Ascending aorta (tissue), 2 donors: ENCODE data around the gene GCDH. TPM values are rescaled to one million over a fixed set of nuclear protein-coding genes. Genes with fewer than 3 reads are reported as not detected.

Source experiments
- DNase-seq, 2 donors: peaks; one replicate each; pipeline ENCODE4 v3.0.0-alpha.2; 2019; ENCODE audit warnings: low spot score in 2 of 2
- H3K27ac ChIP-seq, 2 donors: fragments of 200-600 bp; sonication (generic); one replicate each; pipeline ENCODE4 v1.5.1; 2016 to 2017; ENCODE audit warnings: mild to moderate bottlenecking in 1 of 2
- H3K27me3 ChIP-seq: fragments of 200-600 bp; sonication (generic); one replicate; pipeline ENCODE4 v1.5.1; 2017
- H3K36me3 ChIP-seq, 2 donors: fragments of 200-600 bp; sonication (generic); one replicate each; pipeline ENCODE4 v1.5.1; 2016
- H3K4me1 ChIP-seq, 2 donors: fragments of 200-600 bp; sonication (generic); one replicate each; pipeline ENCODE4 v1.5.1; 2016 to 2017; ENCODE audit warnings: mild to moderate bottlenecking in 1 of 2
- H3K4me3 ChIP-seq, 2 donors: fragments of 200-600 bp; sonication (generic); one replicate each; pipeline ENCODE4 v1.5.1; 2016 to 2017; ENCODE audit warnings: mild to moderate bottlenecking in 1 of 2
- H3K9me3 ChIP-seq, 2 donors: fragments of 200-600 bp; sonication (generic); one replicate each; pipeline ENCODE4 v1.5.1; 2016
- intact Hi-C: fragments of 100-400 bp; cut with DNase I; formaldehyde crosslinking; loops from one replicate; pipeline ENCODE4 v1.15.1; 2023
- total RNA-seq: library from RNA; depleted of rRNA; stranded (reverse); fragments of >200 nt; gene quantifications from one replicate; pipeline ENCODE4 v1.1.0, GENCODE V29; 2016
- TF ChIP-seq, protein P1 (sequence below), 3 experiments: fragments of 200-600 bp in 2 of 3; fragments of 450-650 bp in 1 of 3; sonication (generic) in 2 of 3; IDR thresholded peaks; one replicate each; pipeline ENCODE4 v1.5.1; 2016 to 2019; ENCODE audit warnings: antibody characterized with exemption in 3 of 3, mild to moderate bottlenecking in 1 of 3, moderate library complexity in 1 of 3

The GCDH gene
- total RNA-seq, 1 donor from 2014 or later = 20.6 TPM

DNA sequence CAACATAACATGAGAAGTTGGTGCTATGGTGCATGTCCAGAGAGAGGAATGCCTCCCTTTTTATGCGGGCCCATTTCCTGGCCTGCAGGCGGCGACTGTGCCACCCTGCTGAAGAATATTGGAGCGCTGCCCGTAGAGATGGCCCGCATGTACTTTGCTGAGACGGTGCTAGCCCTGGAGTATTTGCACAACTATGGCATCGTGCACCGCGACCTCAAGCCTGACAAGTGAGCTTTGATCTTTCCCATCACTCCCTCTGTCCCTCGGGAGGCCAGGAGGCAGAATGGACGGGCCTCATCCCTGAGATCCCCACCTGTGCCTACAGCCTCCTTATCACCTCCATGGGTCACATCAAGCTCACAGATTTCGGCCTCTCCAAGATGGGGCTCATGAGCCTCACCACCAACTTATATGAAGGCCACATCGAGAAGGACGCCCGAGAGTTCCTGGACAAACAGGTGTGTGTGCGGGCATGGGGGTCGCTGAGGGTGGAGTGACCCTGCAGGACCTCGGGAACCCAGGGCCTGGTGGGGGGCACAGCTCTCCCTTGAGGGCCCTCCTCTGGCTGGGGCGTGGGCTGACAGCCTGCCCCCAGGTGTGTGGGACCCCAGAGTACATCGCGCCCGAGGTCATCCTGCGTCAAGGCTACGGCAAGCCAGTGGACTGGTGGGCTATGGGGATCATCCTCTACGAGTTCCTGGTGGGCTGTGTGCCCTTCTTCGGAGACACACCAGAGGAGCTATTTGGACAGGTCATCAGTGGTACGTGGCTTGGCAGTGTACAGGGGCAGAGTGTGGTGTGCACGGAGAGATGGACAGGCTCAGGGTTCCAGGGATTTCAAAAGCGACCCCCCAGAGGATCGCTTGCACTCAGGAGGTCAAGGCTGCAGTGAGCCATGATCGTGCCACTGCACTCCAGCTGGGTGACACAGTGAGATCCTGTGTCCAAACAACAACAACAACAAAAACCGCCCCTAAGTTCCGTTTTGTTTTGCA lies 25.9 kb upstream of the GCDH start:
- Histone ChIP-seq H3K9me3 (no peaks in the 10 kb centered on the region), H3K27me3 (no peaks in the 10 kb centered on the region), H3K36me3 (no peaks in the 10 kb centered on the region), H3K4me3 (no peak overlapping the region), H3K27ac (no peak overlapping the region), H3K4me1 (peaks cover 0 to 3% of the 10 kb centered on the region in 2 donors)
- DNase-seq = no peak
- intact Hi-C loops = no loop called here
- TF ChIP-seq, protein P1, sequence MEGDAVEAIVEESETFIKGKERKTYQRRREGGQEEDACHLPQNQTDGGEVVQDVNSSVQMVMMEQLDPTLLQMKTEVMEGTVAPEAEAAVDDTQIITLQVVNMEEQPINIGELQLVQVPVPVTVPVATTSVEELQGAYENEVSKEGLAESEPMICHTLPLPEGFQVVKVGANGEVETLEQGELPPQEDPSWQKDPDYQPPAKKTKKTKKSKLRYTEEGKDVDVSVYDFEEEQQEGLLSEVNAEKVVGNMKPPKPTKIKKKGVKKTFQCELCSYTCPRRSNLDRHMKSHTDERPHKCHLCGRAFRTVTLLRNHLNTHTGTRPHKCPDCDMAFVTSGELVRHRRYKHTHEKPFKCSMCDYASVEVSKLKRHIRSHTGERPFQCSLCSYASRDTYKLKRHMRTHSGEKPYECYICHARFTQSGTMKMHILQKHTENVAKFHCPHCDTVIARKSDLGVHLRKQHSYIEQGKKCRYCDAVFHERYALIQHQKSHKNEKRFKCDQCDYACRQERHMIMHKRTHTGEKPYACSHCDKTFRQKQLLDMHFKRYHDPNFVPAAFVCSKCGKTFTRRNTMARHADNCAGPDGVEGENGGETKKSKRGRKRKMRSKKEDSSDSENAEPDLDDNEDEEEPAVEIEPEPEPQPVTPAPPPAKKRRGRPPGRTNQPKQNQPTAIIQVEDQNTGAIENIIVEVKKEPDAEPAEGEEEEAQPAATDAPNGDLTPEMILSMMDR (IDR thresholded peaks at IDR 0.05) = no peak

DNA sequence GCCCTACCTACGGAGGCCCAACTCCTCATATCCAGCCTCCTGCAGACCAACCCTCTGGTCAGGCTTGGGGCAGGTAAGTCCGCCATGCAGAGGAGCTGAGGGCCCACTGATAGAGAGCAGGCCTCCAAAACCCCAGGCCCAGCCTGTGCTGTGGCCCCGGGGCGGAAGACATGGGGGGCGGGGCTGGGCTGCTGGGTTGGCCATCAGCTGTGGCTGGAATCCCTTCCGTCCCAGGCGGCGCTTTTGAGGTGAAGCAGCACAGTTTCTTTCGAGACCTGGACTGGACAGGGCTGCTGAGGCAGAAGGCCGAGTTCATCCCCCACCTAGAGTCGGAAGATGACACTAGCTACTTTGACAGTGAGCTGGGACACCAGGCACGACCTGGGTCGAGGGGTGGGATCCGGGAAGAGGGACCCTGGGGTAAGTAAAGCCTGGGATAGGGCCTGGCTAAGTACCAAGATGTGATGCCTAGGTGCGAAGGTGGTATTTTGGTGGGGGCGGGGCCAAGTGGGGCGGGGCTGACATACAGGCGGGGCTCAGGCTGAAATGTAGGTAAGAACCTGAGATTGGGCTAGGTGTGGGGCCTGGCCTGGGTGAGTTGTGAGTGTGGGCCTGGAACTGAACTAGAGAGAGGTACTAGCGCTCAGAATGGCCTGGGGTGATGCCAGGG lies 25.1 kb upstream of the GCDH start:
- DNase-seq = no peak
- Histone ChIP-seq H3K36me3 (no peaks in the 10 kb centered on the region), H3K9me3 (no peaks in the 10 kb centered on the region), H3K4me1 (peaks cover 0 to 3% of the 10 kb centered on the region in 2 donors), H3K27me3 (no peaks in the 10 kb centered on the region), H3K4me3 (no peak overlapping the region), H3K27ac (no peak overlapping the region)
- intact Hi-C loops = no loop called here
- TF ChIP-seq, protein P1 (IDR thresholded peaks at IDR 0.05) = no peak

DNA sequence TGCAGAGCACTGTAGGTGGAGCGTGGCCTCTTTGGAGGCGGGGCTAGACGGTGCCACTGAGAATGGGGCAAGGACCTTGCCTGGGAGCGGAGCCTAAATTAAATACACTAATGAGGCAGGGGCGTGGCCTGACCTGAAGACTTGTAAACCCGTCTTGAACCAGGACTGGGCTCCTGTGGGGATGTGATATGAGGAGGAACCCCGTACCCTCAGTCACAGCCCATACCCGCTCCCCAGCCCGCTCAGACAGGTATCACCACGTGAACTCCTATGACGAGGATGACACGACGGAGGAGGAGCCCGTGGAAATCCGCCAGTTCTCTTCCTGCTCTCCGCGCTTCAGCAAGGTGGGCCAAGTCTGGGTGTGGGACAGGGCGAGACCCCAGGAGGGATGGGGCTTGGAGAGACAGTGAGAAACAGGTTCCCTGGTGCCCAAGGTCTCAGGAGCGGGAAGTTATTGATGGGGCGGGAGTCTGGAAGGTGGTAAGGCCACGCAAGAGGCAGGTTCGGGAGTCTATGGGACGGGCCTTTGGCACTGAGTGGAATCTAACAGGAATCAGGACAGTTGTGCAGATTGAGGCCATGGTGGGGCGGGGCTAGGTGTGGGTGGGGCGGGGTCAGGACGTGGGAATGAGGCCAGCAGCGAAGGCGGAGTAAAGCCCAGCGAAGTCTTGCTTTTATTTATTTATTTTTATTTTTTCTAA lies 24.4 kb upstream of the GCDH start:
- Histone ChIP-seq H3K27ac (no peak overlapping the region), H3K27me3 (no peaks in the 10 kb centered on the region), H3K4me3 (no peak overlapping the region), H3K36me3 (no peaks in the 10 kb centered on the region), H3K9me3 (no peaks in the 10 kb centered on the region), H3K4me1 (peaks cover 0 to 3% of the 10 kb centered on the region in 2 donors)
- TF ChIP-seq, protein P1 (IDR thresholded peaks at IDR 0.05) = no peak
- intact Hi-C loops = no loop called here
- no peak for DNase-seq

DNA sequence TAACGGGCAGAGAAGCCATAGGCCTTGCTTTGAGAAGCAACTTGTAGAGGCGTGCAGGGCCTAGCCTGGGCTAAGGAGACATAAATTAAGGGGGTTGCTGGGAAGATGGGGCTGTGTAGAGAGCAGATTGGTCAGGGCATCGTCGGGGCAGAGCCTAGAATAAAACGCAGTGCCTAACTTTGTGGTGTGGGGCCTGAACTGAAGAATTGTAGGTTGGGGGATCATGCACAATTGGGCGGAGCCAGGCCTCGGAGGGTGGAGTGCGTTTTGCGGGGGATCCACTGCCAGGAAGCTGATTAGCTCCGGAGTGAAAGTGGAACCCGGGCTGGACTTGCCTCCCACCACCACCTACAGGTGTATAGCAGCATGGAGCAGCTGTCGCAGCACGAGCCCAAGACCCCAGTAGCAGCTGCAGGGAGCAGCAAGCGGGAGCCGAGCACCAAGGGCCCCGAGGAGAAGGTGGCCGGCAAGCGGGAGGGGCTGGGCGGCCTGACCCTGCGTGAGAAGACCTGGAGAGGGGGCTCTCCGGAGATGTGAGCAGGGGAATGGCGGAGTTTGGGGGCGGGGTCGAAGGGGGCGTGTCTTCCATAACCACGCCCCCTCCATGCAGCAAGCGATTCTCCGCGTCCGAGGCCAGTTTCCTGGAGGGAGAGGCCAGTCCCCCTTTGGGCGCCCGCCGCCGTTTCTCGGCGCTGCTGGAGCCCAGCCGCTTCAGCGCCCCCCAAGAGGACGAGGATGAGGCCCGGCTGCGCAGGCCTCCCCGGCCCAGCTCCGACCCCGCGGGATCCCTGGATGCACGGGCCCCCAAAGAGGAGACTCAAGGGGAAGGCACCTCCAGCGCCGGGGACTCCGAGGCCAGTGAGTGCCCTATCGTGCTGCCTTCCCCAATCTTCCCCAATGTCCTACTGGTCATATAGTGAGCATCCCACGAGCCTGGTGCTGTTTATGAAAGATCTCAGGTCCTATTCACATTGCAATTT lies 23.6 kb upstream of the GCDH start:
- Histone ChIP-seq H3K4me1 (peaks cover 0 to 3% of the 10 kb centered on the region in 2 donors), H3K36me3 (no peaks in the 10 kb centered on the region), H3K27me3 (no peaks in the 10 kb centered on the region), H3K27ac (no peak overlapping the region), H3K4me3 (peak overlapping the region; percentile 40 to 53), H3K9me3 (no peaks in the 10 kb centered on the region)
- intact Hi-C loops = no loop called here
- DNase-seq = no peak
- TF ChIP-seq, protein P1 (IDR thresholded peaks at IDR 0.05) = no peak
